ENCODE measurements around the gene RELN.
"Not testable (repeated sequence)": the region's sequence is repeated elsewhere in the genome, so short reads cannot be mapped to it uniquely, and the experiment has no call there.

Gene RELN

GRCh38 chr7:103824251-103824650 is 165.2 kb downstream of the RELN start:
- no peaks in the 10 kb centered on the region for H3K27me3 ChIP-seq (replicated peaks in 2 of 5; ENCODE audit: control insufficient read depth in 4 of 5, insufficient read depth in 5 of 5, low read length in 4 of 5)
- ChIA-PET CTCF (no interaction called here), POLR2A (no interaction called here)
- no peak for DNase-seq
- peaks cover 0 to 1% (median 0%) of the 10 kb centered on the region in 5 experiments for H3K9me3 ChIP-seq (ENCODE audit: control extremely low read depth in 1 of 5, control insufficient read depth in 4 of 5, insufficient read depth in 2 of 5, low read depth in 1 of 5, low read length in 4 of 5)
- no peak overlapping the region for H3K27ac ChIP-seq (ENCODE audit: insufficient read depth in 1 of 2, low read depth in 1 of 2, low read length in 2 of 2, poor library complexity in 1 of 2, severe bottlenecking in 2 of 2)
- H3K4me3 ChIP-seq (ENCODE audit: control insufficient read depth in 1 of 7, extremely low read depth in 1 of 7, insufficient read depth in 4 of 7, low read depth in 2 of 7, low read length in 6 of 7): no peak overlapping the region
- no peaks in the 10 kb centered on the region for H3K4me1 ChIP-seq (ENCODE audit: control extremely low read depth in 1 of 4, control insufficient read depth in 4 of 4, insufficient read depth in 4 of 4, low read length in 3 of 4)
- H3K36me3 ChIP-seq (ENCODE audit: control insufficient read depth in 4 of 4, insufficient read depth in 4 of 4, low read length in 3 of 4): no peaks in the 10 kb centered on the region

GRCh38 chr7:103823084-103823483 is 166.4 kb downstream of the RELN start:
- no CpG with 5 or more reads among the region's 1 CpG for WGBS (ENCODE audit: insufficient coverage)
- CTCF ChIA-PET: no interaction called here
- H3K36me3 ChIP-seq (ENCODE audit: control insufficient read depth in 4 of 4, insufficient read depth in 4 of 4, low read length in 3 of 4): no peaks in the 10 kb centered on the region
- POLR2A ChIA-PET: no interaction called here
- no peaks in the 10 kb centered on the region for H3K4me1 ChIP-seq (ENCODE audit: control extremely low read depth in 1 of 4, control insufficient read depth in 4 of 4, insufficient read depth in 4 of 4, low read length in 3 of 4)
- no peak overlapping the region for H3K4me3 ChIP-seq (ENCODE audit: control insufficient read depth in 1 of 7, extremely low read depth in 1 of 7, insufficient read depth in 4 of 7, low read depth in 2 of 7, low read length in 6 of 7)
- peaks cover 0 to 1% (median 0%) of the 10 kb centered on the region in 5 experiments for H3K9me3 ChIP-seq (ENCODE audit: control extremely low read depth in 1 of 5, control insufficient read depth in 4 of 5, insufficient read depth in 2 of 5, low read depth in 1 of 5, low read length in 4 of 5)
- H3K27me3 ChIP-seq (replicated peaks in 2 of 5; ENCODE audit: control insufficient read depth in 4 of 5, insufficient read depth in 5 of 5, low read length in 4 of 5): no peaks in the 10 kb centered on the region
- DNase-seq: no peak
- H3K27ac ChIP-seq (ENCODE audit: insufficient read depth in 1 of 2, low read depth in 1 of 2, low read length in 2 of 2, poor library complexity in 1 of 2, severe bottlenecking in 2 of 2): no peak overlapping the region

DNA sequence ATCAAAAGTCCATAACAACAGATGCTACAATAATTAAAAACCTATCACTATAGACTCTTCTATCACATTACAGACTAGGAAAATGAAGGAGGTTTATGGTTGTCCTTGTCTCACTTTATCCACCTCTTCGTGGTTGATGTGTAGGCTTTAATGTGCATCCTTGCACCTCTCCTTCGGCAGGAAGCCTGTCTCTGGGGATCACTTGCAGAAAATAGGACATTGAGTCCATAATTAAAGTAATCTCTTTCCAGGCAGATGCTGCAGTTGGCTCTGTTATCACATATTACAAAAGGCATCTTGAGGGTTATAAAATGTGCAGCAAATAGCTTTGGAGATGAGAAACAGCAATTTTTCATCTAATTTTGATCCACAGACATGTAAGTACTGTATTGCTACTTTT is 168.4 kb downstream of the RELN start:
- H3K4me1 ChIP-seq (ENCODE audit: control extremely low read depth in 1 of 4, control insufficient read depth in 4 of 4, insufficient read depth in 4 of 4, low read length in 3 of 4): no peaks in the 10 kb centered on the region
- H3K27ac ChIP-seq (ENCODE audit: insufficient read depth in 1 of 2, low read depth in 1 of 2, low read length in 2 of 2, poor library complexity in 1 of 2, severe bottlenecking in 2 of 2): no peak overlapping the region
- POLR2A ChIA-PET: interaction anchor here (1.0 kb wide), 1 partner anchor 10 kb away, joined by 3 read pairs; no protein-coding TSS in a partner anchor
- peaks cover 0 to 1% (median 0%) of the 10 kb centered on the region in 5 experiments for H3K9me3 ChIP-seq (ENCODE audit: control extremely low read depth in 1 of 5, control insufficient read depth in 4 of 5, insufficient read depth in 2 of 5, low read depth in 1 of 5, low read length in 4 of 5)
- no peaks in the 10 kb centered on the region for H3K27me3 ChIP-seq (replicated peaks in 2 of 5; ENCODE audit: control insufficient read depth in 4 of 5, insufficient read depth in 5 of 5, low read length in 4 of 5)
- CTCF ChIA-PET: interaction anchor here (0.6 kb wide), 1 partner anchor 110 kb away, joined by 3 read pairs; no protein-coding TSS in a partner anchor
- 100% methylated on average over 2 of the region's 2 CpGs for WGBS (ENCODE audit: insufficient coverage)
- no peak for DNase-seq
- no peak overlapping the region for H3K4me3 ChIP-seq (ENCODE audit: control insufficient read depth in 1 of 7, extremely low read depth in 1 of 7, insufficient read depth in 4 of 7, low read depth in 2 of 7, low read length in 6 of 7)
- H3K36me3 ChIP-seq (ENCODE audit: control insufficient read depth in 4 of 4, insufficient read depth in 4 of 4, low read length in 3 of 4): no peaks in the 10 kb centered on the region

DNA sequence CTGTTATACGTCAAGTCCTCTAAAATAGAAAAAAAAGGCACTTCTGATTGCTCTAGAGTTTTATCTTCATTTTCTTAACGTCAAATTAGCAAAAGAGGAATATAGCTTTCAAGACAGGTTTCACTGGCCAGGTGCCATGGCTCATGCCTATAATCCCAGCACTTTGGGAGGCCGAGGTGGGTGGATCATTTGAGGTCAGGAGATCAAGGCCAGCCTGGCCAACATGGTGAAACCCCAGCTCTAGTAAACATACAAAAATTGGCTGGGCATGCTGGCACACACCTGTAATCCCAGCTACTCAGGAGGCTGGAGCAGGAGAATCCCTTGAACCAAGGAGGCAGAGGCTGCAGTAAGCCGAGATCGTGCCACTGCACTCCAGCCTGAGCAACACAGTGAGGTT is 173.5 kb downstream of the RELN start:
- DNase-seq; H3K27me3 ChIP-seq (replicated peaks in 2 of 5; ENCODE audit: control insufficient read depth in 4 of 5, insufficient read depth in 5 of 5, low read length in 4 of 5); H3K9me3 ChIP-seq (ENCODE audit: control extremely low read depth in 1 of 5, control insufficient read depth in 4 of 5, insufficient read depth in 2 of 5, low read depth in 1 of 5, low read length in 4 of 5); CTCF ChIA-PET; POLR2A ChIA-PET; H3K4me3 ChIP-seq (ENCODE audit: control insufficient read depth in 1 of 7, extremely low read depth in 1 of 7, insufficient read depth in 4 of 7, low read depth in 2 of 7, low read length in 6 of 7); H3K36me3 ChIP-seq (ENCODE audit: control insufficient read depth in 4 of 4, insufficient read depth in 4 of 4, low read length in 3 of 4); H3K27ac ChIP-seq (ENCODE audit: insufficient read depth in 1 of 2, low read depth in 1 of 2, low read length in 2 of 2, poor library complexity in 1 of 2, severe bottlenecking in 2 of 2); H3K4me1 ChIP-seq (ENCODE audit: control extremely low read depth in 1 of 4, control insufficient read depth in 4 of 4, insufficient read depth in 4 of 4, low read length in 3 of 4): not testable (repeated sequence)
- WGBS (ENCODE audit: insufficient coverage): 87% methylated on average over 3 of the region's 5 CpGs

DNA sequence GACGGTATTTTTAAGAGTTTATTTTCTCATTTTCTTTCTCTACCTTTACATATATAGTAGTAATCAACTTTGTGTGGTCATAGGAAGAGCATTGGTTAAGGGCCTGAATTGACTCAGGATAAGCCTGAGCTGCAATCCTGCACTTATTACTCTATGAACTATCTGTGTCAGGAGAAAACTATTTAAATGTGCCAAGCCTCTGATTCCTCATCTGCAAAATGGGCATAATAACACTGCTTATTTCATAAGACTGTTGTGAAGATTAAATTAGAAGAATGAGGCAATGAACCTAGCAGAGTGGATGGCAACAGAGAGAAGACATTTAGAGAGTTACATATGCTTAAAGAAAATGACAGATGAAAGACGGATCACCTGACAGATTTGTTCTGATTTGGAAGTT is 175.5 kb downstream of the RELN start:
- Histone ChIP-seq H3K9me3 (ENCODE audit: control extremely low read depth in 1 of 5, control insufficient read depth in 4 of 5, insufficient read depth in 2 of 5, low read depth in 1 of 5, low read length in 4 of 5) (no peaks in the 10 kb centered on the region), H3K27me3 (replicated peaks in 2 of 5; ENCODE audit: control insufficient read depth in 4 of 5, insufficient read depth in 5 of 5, low read length in 4 of 5) (no peaks in the 10 kb centered on the region), H3K4me3 (ENCODE audit: control insufficient read depth in 1 of 7, extremely low read depth in 1 of 7, insufficient read depth in 4 of 7, low read depth in 2 of 7, low read length in 6 of 7) (no peak overlapping the region), H3K4me1 (ENCODE audit: control extremely low read depth in 1 of 4, control insufficient read depth in 4 of 4, insufficient read depth in 4 of 4, low read length in 3 of 4) (no peaks in the 10 kb centered on the region), H3K27ac (ENCODE audit: insufficient read depth in 1 of 2, low read depth in 1 of 2, low read length in 2 of 2, poor library complexity in 1 of 2, severe bottlenecking in 2 of 2) (no peak overlapping the region), H3K36me3 (ENCODE audit: control insufficient read depth in 4 of 4, insufficient read depth in 4 of 4, low read length in 3 of 4) (no peaks in the 10 kb centered on the region)
- ChIA-PET CTCF (no interaction called here), POLR2A (no interaction called here)
- no peak for DNase-seq
- WGBS (ENCODE audit: insufficient coverage): 100% methylated on average over 1 of the region's 2 CpGs

GRCh38 chr7:103811997-103812396 is 177.5 kb downstream of the RELN start:
- WGBS (ENCODE audit: insufficient coverage): 60% methylated on average over 2 of the region's 2 CpGs
- Histone ChIP-seq H3K4me1 (ENCODE audit: control extremely low read depth in 1 of 4, control insufficient read depth in 4 of 4, insufficient read depth in 4 of 4, low read length in 3 of 4) (no peaks in the 10 kb centered on the region), H3K27me3 (replicated peaks in 2 of 5; ENCODE audit: control insufficient read depth in 4 of 5, insufficient read depth in 5 of 5, low read length in 4 of 5) (no peaks in the 10 kb centered on the region), H3K4me3 (ENCODE audit: control insufficient read depth in 1 of 7, extremely low read depth in 1 of 7, insufficient read depth in 4 of 7, low read depth in 2 of 7, low read length in 6 of 7) (no peak overlapping the region), H3K36me3 (ENCODE audit: control insufficient read depth in 4 of 4, insufficient read depth in 4 of 4, low read length in 3 of 4) (no peaks in the 10 kb centered on the region), H3K27ac (ENCODE audit: insufficient read depth in 1 of 2, low read depth in 1 of 2, low read length in 2 of 2, poor library complexity in 1 of 2, severe bottlenecking in 2 of 2) (no peak overlapping the region), H3K9me3 (ENCODE audit: control extremely low read depth in 1 of 5, control insufficient read depth in 4 of 5, insufficient read depth in 2 of 5, low read depth in 1 of 5, low read length in 4 of 5) (no peaks in the 10 kb centered on the region)
- no peak for DNase-seq
- ChIA-PET CTCF (no interaction called here), POLR2A (no interaction called here)

DNA sequence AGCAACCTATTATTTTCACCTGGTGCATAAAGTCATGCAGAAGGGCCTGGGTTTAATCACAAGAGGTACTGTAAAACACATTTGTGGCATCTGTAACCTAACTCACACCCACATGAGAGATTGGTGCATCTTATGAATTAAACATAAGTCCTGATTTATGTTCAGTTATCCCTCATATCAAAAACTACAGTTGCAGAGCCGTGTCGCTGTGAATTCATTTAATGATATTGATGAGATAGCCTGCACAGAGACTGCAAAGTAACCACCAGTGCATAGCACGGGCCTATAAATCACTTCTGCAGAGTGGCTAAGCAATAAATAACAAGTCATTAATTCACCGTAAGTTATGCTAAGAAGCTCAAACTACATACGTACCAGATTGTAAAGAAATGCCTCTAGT is 178.2 kb downstream of the RELN start:
- Histone ChIP-seq H3K27ac (ENCODE audit: insufficient read depth in 1 of 2, low read depth in 1 of 2, low read length in 2 of 2, poor library complexity in 1 of 2, severe bottlenecking in 2 of 2) (no peak overlapping the region), H3K27me3 (replicated peaks in 2 of 5; ENCODE audit: control insufficient read depth in 4 of 5, insufficient read depth in 5 of 5, low read length in 4 of 5) (no peaks in the 10 kb centered on the region), H3K4me1 (ENCODE audit: control extremely low read depth in 1 of 4, control insufficient read depth in 4 of 4, insufficient read depth in 4 of 4, low read length in 3 of 4) (no peaks in the 10 kb centered on the region), H3K9me3 (ENCODE audit: control extremely low read depth in 1 of 5, control insufficient read depth in 4 of 5, insufficient read depth in 2 of 5, low read depth in 1 of 5, low read length in 4 of 5) (no peaks in the 10 kb centered on the region), H3K36me3 (ENCODE audit: control insufficient read depth in 4 of 4, insufficient read depth in 4 of 4, low read length in 3 of 4) (no peaks in the 10 kb centered on the region), H3K4me3 (ENCODE audit: control insufficient read depth in 1 of 7, extremely low read depth in 1 of 7, insufficient read depth in 4 of 7, low read depth in 2 of 7, low read length in 6 of 7) (no peak overlapping the region)
- DNase-seq: no peak
- ChIA-PET POLR2A (no interaction called here), CTCF (no interaction called here)
- WGBS (ENCODE audit: insufficient coverage): no CpG with 5 or more reads among the region's 5 CpGs
